ENCODE results near the gene DOCK9. TPM values are rescaled to one million over a fixed set of nuclear protein-coding genes. Genes with fewer than 3 reads are reported as not detected.
A peak's percentile ranks its signal among the peaks of the same experiment; 100 is the strongest.

The DOCK9 gene
- total and polyA plus RNA-seq, 2 experiments from 2014 or later: 8.5 to 57.7 TPM

GRCh38 chr13:98761126-98761985 lies 216.5 kb downstream of the DOCK9 start:
- peaks cover 5% of the 10 kb centered on the region; the same call in 2 of the 3 replicates for H3K36me3 Mint-ChIP-seq (ENCODE audit: low read depth)
- H3K36me3 ChIP-seq (ENCODE audit: insufficient read depth): no peaks in the 10 kb centered on the region
- H4K20me1 ChIP-seq (replicated peaks; ENCODE audit: insufficient read depth): no peaks in the 10 kb centered on the region
- peaks cover 7% of the 10 kb centered on the region; the same call in 2 of the 3 replicates for H3K4me1 Mint-ChIP-seq
- no peak overlapping the region for H3K4me3 ChIP-seq
- TF ChIP-seq, protein P1, sequence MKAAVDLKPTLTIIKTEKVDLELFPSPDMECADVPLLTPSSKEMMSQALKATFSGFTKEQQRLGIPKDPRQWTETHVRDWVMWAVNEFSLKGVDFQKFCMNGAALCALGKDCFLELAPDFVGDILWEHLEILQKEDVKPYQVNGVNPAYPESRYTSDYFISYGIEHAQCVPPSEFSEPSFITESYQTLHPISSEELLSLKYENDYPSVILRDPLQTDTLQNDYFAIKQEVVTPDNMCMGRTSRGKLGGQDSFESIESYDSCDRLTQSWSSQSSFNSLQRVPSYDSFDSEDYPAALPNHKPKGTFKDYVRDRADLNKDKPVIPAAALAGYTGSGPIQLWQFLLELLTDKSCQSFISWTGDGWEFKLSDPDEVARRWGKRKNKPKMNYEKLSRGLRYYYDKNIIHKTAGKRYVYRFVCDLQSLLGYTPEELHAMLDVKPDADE (IDR thresholded peaks at IDR 0.05): no peak
- TF ChIP-seq POLR2AphosphoS5 (IDR thresholded peaks at IDR 0.05; ENCODE audit: low read depth) (no peak), STAT1 (IDR thresholded peaks at IDR 0.05; ENCODE audit: unreplicated experiment) (no peak), NANOG (IDR thresholded peaks at IDR 0.05; ENCODE audit: borderline replicate concordance) (no peak), EZH2phosphoT487 (IDR thresholded peaks at IDR 0.05; ENCODE audit: unreplicated experiment) (no peak), JUNB (IDR thresholded peaks at IDR 0.05; ENCODE audit: unreplicated experiment) (no peak), ZNF114 (CRISPR knock-in tag; IDR thresholded peaks at IDR 0.05) (no peak), ZNF462 (CRISPR knock-in tag; IDR thresholded peaks at IDR 0.05) (no peak), CREB1 (CRISPR knock-in tag; IDR thresholded peaks at IDR 0.05; ENCODE audit: low read depth) (no peak), EZH2 (IDR thresholded peaks at IDR 0.05; ENCODE audit: low read depth, unreplicated experiment) (no peak), ZNF331 (CRISPR knock-in tag; IDR thresholded peaks at IDR 0.05; ENCODE audit: low read depth) (no peak)
- TF ChIP-seq, protein P2, sequence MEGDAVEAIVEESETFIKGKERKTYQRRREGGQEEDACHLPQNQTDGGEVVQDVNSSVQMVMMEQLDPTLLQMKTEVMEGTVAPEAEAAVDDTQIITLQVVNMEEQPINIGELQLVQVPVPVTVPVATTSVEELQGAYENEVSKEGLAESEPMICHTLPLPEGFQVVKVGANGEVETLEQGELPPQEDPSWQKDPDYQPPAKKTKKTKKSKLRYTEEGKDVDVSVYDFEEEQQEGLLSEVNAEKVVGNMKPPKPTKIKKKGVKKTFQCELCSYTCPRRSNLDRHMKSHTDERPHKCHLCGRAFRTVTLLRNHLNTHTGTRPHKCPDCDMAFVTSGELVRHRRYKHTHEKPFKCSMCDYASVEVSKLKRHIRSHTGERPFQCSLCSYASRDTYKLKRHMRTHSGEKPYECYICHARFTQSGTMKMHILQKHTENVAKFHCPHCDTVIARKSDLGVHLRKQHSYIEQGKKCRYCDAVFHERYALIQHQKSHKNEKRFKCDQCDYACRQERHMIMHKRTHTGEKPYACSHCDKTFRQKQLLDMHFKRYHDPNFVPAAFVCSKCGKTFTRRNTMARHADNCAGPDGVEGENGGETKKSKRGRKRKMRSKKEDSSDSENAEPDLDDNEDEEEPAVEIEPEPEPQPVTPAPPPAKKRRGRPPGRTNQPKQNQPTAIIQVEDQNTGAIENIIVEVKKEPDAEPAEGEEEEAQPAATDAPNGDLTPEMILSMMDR (conservative IDR thresholded peaks at IDR 0.05; ENCODE audit: low read depth in 2 of 2): no peak
- TF ChIP-seq, protein P3, sequence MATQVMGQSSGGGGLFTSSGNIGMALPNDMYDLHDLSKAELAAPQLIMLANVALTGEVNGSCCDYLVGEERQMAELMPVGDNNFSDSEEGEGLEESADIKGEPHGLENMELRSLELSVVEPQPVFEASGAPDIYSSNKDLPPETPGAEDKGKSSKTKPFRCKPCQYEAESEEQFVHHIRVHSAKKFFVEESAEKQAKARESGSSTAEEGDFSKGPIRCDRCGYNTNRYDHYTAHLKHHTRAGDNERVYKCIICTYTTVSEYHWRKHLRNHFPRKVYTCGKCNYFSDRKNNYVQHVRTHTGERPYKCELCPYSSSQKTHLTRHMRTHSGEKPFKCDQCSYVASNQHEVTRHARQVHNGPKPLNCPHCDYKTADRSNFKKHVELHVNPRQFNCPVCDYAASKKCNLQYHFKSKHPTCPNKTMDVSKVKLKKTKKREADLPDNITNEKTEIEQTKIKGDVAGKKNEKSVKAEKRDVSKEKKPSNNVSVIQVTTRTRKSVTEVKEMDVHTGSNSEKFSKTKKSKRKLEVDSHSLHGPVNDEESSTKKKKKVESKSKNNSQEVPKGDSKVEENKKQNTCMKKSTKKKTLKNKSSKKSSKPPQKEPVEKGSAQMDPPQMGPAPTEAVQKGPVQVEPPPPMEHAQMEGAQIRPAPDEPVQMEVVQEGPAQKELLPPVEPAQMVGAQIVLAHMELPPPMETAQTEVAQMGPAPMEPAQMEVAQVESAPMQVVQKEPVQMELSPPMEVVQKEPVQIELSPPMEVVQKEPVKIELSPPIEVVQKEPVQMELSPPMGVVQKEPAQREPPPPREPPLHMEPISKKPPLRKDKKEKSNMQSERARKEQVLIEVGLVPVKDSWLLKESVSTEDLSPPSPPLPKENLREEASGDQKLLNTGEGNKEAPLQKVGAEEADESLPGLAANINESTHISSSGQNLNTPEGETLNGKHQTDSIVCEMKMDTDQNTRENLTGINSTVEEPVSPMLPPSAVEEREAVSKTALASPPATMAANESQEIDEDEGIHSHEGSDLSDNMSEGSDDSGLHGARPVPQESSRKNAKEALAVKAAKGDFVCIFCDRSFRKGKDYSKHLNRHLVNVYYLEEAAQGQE (IDR thresholded peaks at IDR 0.05; ENCODE audit: unreplicated experiment): no peak
- no peak overlapping the region for H3K27ac ChIP-seq (ENCODE audit: low read depth)
- H3F3A ChIP-seq (replicated peaks; ENCODE audit: low read depth): no peaks in the 10 kb centered on the region
- no peak overlapping the region for H3K4me3 Mint-ChIP-seq
- H3K4me2 ChIP-seq: no peak overlapping the region
- no peaks in the 10 kb centered on the region for H3K79me2 ChIP-seq (replicated peaks; ENCODE audit: insufficient read depth)
- H3K9me2 ChIP-seq (ENCODE audit: insufficient read depth): peaks cover 4% of the 10 kb centered on the region; the same call in 1 of the 2 replicates
- H3K27ac Mint-ChIP-seq: no peak overlapping the region
- no peaks in the 10 kb centered on the region; the same call in 1 of the 2 replicates for H3K4me1 ChIP-seq (ENCODE audit: insufficient read depth)
- H3K27me3 Mint-ChIP-seq (ENCODE audit: insufficient read depth, low read depth, poor library complexity): peaks cover 7% of the 10 kb centered on the region
- peak overlapping the region; percentile 56; the same call in 1 of the 2 replicates for H2AFZ ChIP-seq
- H3K27me3 ChIP-seq (ENCODE audit: insufficient read depth): no peaks in the 10 kb centered on the region
- H3K9me3 Mint-ChIP-seq: peaks cover 11% of the 10 kb centered on the region; the same call in 2 of the 3 replicates
- DNase-seq (ENCODE audit: low spot score) (no peak), ATAC-seq (no peak)
